ENCODE data around the gene FAM83B. TPM values are rescaled to one million over a fixed set of nuclear protein-coding genes. Genes with fewer than 3 reads are reported as not detected.

The FAM83B gene
- total and polyA plus RNA-seq, 2 of the 13 experiments (the other 11 are each of a cell fraction or from before 2014, with no cell fraction given): not detected

DNA sequence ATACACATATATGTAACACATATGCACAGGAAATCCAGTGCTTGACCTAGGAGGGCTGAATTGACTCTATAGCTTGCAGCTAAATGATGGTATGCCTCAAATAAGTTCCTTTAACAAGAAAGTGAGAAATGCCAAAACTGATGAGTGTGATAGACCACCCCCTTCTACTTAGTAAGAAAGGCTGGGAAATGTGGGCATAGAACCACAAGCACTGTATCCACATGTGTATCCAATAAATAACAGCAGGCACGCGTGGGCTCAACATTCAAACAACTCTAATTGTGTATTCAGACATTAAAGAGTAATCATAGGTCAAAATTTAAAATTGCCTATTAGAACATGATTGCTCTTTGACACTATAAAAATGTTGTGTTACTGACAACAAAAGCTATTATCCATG, 54.1 kb downstream of the FAM83B start:
- BruUV-seq (replicated peaks): no TSS peak
- Histone ChIP-seq H4K20me1 (ENCODE audit: insufficient read depth, low read length) (no peaks in the 10 kb centered on the region), H3K79me2 (ENCODE audit: insufficient read depth, low read length) (no peaks in the 10 kb centered on the region), H3K4me1 (ENCODE audit: insufficient read depth, low read length) (no peaks in the 10 kb centered on the region), H2AFZ (ENCODE audit: low read length) (no peak overlapping the region), H3K27ac (ENCODE audit: extremely low read length, insufficient read depth, low read length) (no peak overlapping the region), H3K4me3 (replicated peaks in 1 of 3; ENCODE audit: insufficient read depth in 1 of 3, low read depth in 2 of 3, low read length in 3 of 3) (no peak overlapping the region), H3K9me3 (ENCODE audit: low read length) (no peaks in the 10 kb centered on the region), H3K9ac (ENCODE audit: insufficient read depth, low read depth, low read length) (no peak overlapping the region), H3K36me3 (replicated peaks in 1 of 2; ENCODE audit: control insufficient read depth in 1 of 2, insufficient read depth in 2 of 2, low read length in 2 of 2) (no peaks in the 10 kb centered on the region), H3K27me3 (ENCODE audit: control insufficient read depth in 1 of 2, insufficient read depth in 2 of 2, low read length in 2 of 2) (no peaks in the 10 kb centered on the region), H3K4me2 (ENCODE audit: low read depth, low read length) (no peak overlapping the region)
- ATAC-seq: no peak
- ChIA-PET POLR2A (no interaction called here), CTCF (ENCODE audit: low intra/inter-chr PET ratio, low total read pairs) (no interaction called here)
- 2% methylated on average over 2 of the region's 2 CpGs for WGBS (ENCODE audit: low lambda C conversion rate)
- intact Hi-C loops (cut with micrococcal nuclease; ENCODE audit: unreplicated experiment) (no loop called here), in situ Hi-C loops (cut with HindIII; ENCODE audit: extremely low pct_ligation_motif_present, low pct_unique_long_range_greater_than_20kb) (no loop called here)
- no peak for DNase-seq (ENCODE audit: low spot score)
- TF ChIP-seq ZNF598 (CRISPR knock-in tag; IDR thresholded peaks at IDR 0.05; ENCODE audit: borderline replicate concordance) (no peak), ZSCAN21 (CRISPR knock-in tag; IDR thresholded peaks at IDR 0.05; ENCODE audit: borderline replicate concordance) (no peak), ZSCAN22 (CRISPR knock-in tag; IDR thresholded peaks at IDR 0.05) (no peak), MAFK (conservative IDR thresholded peaks at IDR 0.05 in 1 of 2, IDR thresholded peaks at IDR 0.05 in 1 of 2; ENCODE audit: low read length in 2 of 2) (no peak)
- TF ChIP-seq, protein P1, sequence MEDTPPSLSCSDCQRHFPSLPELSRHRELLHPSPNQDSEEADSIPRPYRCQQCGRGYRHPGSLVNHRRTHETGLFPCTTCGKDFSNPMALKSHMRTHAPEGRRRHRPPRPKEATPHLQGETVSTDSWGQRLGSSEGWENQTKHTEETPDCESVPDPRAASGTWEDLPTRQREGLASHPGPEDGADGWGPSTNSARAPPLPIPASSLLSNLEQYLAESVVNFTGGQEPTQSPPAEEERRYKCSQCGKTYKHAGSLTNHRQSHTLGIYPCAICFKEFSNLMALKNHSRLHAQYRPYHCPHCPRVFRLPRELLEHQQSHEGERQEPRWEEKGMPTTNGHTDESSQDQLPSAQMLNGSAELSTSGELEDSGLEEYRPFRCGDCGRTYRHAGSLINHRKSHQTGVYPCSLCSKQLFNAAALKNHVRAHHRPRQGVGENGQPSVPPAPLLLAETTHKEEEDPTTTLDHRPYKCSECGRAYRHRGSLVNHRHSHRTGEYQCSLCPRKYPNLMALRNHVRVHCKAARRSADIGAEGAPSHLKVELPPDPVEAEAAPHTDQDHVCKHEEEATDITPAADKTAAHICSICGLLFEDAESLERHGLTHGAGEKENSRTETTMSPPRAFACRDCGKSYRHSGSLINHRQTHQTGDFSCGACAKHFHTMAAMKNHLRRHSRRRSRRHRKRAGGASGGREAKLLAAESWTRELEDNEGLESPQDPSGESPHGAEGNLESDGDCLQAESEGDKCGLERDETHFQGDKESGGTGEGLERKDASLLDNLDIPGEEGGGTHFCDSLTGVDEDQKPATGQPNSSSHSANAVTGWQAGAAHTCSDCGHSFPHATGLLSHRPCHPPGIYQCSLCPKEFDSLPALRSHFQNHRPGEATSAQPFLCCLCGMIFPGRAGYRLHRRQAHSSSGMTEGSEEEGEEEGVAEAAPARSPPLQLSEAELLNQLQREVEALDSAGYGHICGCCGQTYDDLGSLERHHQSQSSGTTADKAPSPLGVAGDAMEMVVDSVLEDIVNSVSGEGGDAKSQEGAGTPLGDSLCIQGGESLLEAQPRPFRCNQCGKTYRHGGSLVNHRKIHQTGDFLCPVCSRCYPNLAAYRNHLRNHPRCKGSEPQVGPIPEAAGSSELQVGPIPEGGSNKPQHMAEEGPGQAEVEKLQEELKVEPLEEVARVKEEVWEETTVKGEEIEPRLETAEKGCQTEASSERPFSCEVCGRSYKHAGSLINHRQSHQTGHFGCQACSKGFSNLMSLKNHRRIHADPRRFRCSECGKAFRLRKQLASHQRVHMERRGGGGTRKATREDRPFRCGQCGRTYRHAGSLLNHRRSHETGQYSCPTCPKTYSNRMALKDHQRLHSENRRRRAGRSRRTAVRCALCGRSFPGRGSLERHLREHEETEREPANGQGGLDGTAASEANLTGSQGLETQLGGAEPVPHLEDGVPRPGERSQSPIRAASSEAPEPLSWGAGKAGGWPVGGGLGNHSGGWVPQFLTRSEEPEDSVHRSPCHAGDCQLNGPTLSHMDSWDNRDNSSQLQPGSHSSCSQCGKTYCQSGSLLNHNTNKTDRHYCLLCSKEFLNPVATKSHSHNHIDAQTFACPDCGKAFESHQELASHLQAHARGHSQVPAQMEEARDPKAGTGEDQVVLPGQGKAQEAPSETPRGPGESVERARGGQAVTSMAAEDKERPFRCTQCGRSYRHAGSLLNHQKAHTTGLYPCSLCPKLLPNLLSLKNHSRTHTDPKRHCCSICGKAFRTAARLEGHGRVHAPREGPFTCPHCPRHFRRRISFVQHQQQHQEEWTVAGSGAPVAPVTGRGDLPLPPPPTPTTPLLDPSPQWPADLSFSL (CRISPR knock-in tag; IDR thresholded peaks at IDR 0.05): no peak
- no peak for FAIRE-seq

Data from HepG2 (cell line).